ENCODE data around the gene ITGB7.
A peak's percentile ranks its signal among the peaks of the same experiment; 100 is the strongest.
"Not testable (repeated sequence)": the region's sequence is repeated elsewhere in the genome, so short reads cannot be mapped to it uniquely, and the experiment has no call there.

The ITGB7 gene

GRCh38 chr12:53218551-53219291, 11.7 kb upstream of the ITGB7 start:
- no peak for DNase-seq (ENCODE audit: low read depth in 2 of 2)

DNA sequence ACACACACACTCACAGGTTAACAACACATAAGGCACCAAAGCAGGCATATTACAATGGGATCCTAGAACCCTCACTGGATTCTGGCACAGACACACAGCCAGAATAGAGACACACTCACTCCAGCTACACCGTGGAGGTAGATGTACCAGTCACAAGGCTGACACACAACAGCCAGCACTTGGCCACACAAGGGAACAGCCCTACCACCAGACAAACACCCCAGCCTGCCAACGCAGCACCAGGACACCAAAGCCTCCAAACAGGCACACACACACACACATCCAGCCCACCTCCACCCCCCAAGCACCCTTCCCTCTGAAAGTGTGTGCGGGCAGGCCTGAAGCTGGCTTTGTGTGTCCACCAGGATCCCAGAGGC, 10.9 kb upstream of the ITGB7 start:
- no peak for DNase-seq (ENCODE audit: low read depth in 2 of 2)

GRCh38 chr12:53217051-53217930, 10.2 kb upstream of the ITGB7 start:
- no peak for DNase-seq (ENCODE audit: low read depth in 2 of 2)

- no peak for DNase-seq (ENCODE audit: low read depth in 2 of 2)
Observed at GRCh38 chr12:53215497-53215896, 8.4 kb upstream of the ITGB7 start.

GRCh38 chr12:53214687-53215455, 7.8 kb upstream of the ITGB7 start:
- no peak for DNase-seq (ENCODE audit: low read depth in 2 of 2)

- DNase-seq (ENCODE audit: low read depth in 2 of 2), result no peak
Observed at GRCh38 chr12:53214221-53214620, 7.2 kb upstream of the ITGB7 start.

- DNase-seq (ENCODE audit: low read depth in 2 of 2), result peak; percentile 83 to 88
Observed at GRCh38 chr12:53213348-53213747, 6.3 kb upstream of the ITGB7 start.

DNA sequence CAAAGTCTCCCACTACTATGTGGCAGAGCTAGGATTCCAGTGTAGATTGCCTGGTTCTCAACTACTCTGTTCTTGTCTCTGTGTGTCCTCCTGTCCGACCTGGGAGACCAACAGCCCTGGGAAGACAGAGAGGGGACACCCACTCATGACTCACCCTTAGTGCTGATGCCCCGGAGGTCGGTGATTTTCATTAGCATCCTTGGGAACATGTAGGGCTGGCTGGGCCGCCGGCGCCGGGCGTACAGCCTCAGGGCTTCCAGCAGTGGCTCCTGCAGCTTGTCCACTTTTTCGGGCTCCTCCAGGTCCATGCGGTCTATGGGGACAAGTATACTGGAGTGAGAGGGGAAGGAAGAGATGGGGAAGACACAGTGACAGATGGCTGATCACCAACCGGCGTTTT, 5.9 kb upstream of the ITGB7 start:
- no peak for DNase-seq (ENCODE audit: low read depth in 2 of 2)

- no peak for DNase-seq (ENCODE audit: low read depth in 2 of 2)
Observed at GRCh38 chr12:53211476-53212381, 4.7 kb upstream of the ITGB7 start.

- DNase-seq (ENCODE audit: low read depth in 2 of 2), result no peak
Observed at GRCh38 chr12:53210843-53211242, 3.8 kb upstream of the ITGB7 start.

- DNase-seq (ENCODE audit: low read depth in 2 of 2), result no peak
Observed at GRCh38 chr12:53208877-53209463, 1.9 kb upstream of the ITGB7 start.

DNA sequence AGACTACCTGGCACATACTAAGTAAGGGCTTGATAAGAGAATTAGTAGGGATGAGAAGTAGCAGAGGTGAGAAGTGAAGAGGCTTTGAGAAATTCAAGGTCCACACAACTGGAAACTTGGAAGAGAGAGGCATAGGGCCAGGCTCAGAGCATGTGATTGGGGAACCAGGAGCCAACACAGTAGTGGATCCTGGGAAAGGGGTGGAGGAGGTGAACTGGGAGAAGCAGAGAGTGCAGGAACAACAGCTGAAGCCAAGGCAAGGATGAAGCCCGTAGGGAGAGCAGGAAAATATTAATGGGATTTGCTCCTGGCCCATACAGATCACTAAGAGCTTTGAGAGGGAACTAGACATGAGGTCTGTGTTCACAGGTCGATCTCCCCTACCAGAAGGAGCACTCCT, 1.4 kb upstream of the ITGB7 start:
- DNase-seq (ENCODE audit: low read depth in 2 of 2), result no peak

GRCh38 chr12:53205747-53206419, 1.2 kb downstream of the ITGB7 start:
- DNase-seq (ENCODE audit: low read depth in 2 of 2), result no peak

DNA sequence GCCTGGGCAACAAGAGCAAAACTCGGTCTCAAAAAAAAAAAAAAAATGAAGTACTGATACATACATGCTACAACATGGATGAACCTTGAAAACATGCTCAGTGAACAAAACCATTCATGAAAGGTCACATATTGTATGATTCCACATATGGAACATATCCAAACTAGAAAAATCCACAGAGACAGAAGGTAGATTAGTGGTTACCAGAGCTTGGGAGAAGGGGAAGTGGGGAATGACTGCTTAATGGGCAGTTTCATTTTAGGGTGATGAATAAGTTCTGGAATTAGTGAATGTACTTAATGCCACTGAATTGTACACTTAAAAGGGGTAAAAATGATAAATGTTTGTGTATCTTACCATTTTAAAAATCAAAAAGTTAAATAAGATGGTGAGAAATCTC, 2.7 kb downstream of the ITGB7 start:
- no peak for DNase-seq (ENCODE audit: low read depth in 2 of 2)

DNA sequence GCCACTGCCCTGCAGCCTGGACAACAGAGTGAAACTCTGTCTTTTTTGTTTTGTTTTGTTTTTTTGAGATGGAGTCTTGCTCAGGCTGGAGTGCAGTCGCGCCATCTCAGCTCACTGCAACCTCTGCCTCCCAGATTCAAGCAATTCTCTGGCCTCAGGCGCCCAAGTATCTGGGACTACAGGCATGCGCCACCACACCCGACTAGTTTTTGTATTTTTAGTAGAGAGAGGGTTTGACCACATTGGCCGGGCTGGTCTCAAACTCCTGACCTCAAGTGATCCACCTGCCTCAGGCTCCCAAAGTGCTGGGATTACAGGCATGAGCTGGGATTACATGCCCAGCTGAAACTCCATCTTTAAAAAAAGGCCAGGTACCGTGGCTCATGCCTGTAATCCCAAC, 4.7 kb downstream of the ITGB7 start:
- DNase-seq (ENCODE audit: low read depth in 2 of 2), result not testable (repeated sequence)

- no peak for DNase-seq (ENCODE audit: low read depth in 2 of 2)
Observed at GRCh38 chr12:53201639-53202038, 5.4 kb downstream of the ITGB7 start.

GRCh38 chr12:53201177-53201541, 5.9 kb downstream of the ITGB7 start:
- no peak for DNase-seq (ENCODE audit: low read depth in 2 of 2)

- no peak for DNase-seq (ENCODE audit: low read depth in 2 of 2)
Observed at GRCh38 chr12:53200458-53201176, 6.4 kb downstream of the ITGB7 start.

- DNase-seq (ENCODE audit: low read depth in 2 of 2), result no peak
Observed at GRCh38 chr12:53200107-53200457, 7.0 kb downstream of the ITGB7 start.

- DNase-seq (ENCODE audit: low read depth in 2 of 2), result no peak
Observed at GRCh38 chr12:53199700-53200099, 7.4 kb downstream of the ITGB7 start.
